Neuronal stem cell (in vitro differentiated cells): ENCODE results near the gene ANK3.

ENCODE experiments used
- DNase-seq: peaks from one replicate; pipeline ENCODE4 v3.0.0-alpha.2; 2013; ENCODE audit warnings: low spot score
- H2AFZ ChIP-seq: one replicate; pipeline ENCODE4 v1.6.1; 2013; ENCODE audit warnings: mild to moderate bottlenecking, low read length, inconsistent platforms
- H2AK5ac ChIP-seq: 2 replicates; pipeline ENCODE4 v1.6.1; 2013; ENCODE audit warnings: low read depth, mild to moderate bottlenecking, inconsistent platforms, low read length, moderate library complexity, mixed read lengths
- H2BK120ac ChIP-seq: 2 replicates; pipeline ENCODE4 v1.6.1; 2013; ENCODE audit warnings: low read depth, mild to moderate bottlenecking, inconsistent platforms, low read length, moderate library complexity, mixed read lengths
- H2BK12ac ChIP-seq: one replicate; pipeline ENCODE4 v1.6.1; 2013; ENCODE audit warnings: low read length, inconsistent platforms
- H2BK15ac ChIP-seq: 2 replicates; pipeline ENCODE4 v1.6.1; 2013; ENCODE audit warnings: mild to moderate bottlenecking, low read length, inconsistent platforms, mixed read lengths
- H2BK5ac ChIP-seq: one replicate; pipeline ENCODE4 v1.6.1; 2013; ENCODE audit warnings: inconsistent platforms, mild to moderate bottlenecking, low read length, moderate library complexity
- H3K14ac ChIP-seq: one replicate; pipeline ENCODE4 v1.6.1; 2013; ENCODE audit warnings: low read length, inconsistent platforms
- H3K18ac ChIP-seq: 2 replicates; pipeline ENCODE4 v1.6.1; 2013; ENCODE audit warnings: low read length, inconsistent platforms
- H3K23ac ChIP-seq: 2 replicates; pipeline ENCODE4 v1.6.1; 2013; ENCODE audit warnings: low read depth, mild to moderate bottlenecking, mixed read lengths, low read length, inconsistent platforms; ENCODE audit not compliant: poor library complexity
- H3K27ac ChIP-seq: replicated peaks from 3 replicates; pipeline ENCODE4 v1.5.1; 2013; ENCODE audit warnings: low read length, inconsistent platforms
- H3K27me3 ChIP-seq, 3 experiments: 2 replicates each; pipeline ENCODE4 v1.6.1; 2013; ENCODE audit warnings: low read length in 3 of 3, mild to moderate bottlenecking in 2 of 3, inconsistent platforms in 1 of 3, low read depth in 1 of 3, mixed read lengths in 1 of 3, moderate library complexity in 1 of 3; ENCODE audit not compliant: control insufficient read depth in 3 of 3, insufficient read depth in 3 of 3
- H3K36me3 ChIP-seq, 2 donors: replicated peaks in 1 of 2; 2 replicates each; pipeline ENCODE4 v1.6.1; 2013; ENCODE audit warnings: low read length in 2 of 2; ENCODE audit not compliant: control insufficient read depth in 2 of 2, insufficient read depth in 2 of 2
- H3K4ac ChIP-seq: 2 replicates; pipeline ENCODE4 v1.6.1; 2013; ENCODE audit warnings: inconsistent platforms, mild to moderate bottlenecking, low read length, moderate library complexity
- H3K4me1 ChIP-seq, 2 donors: 1 replicate in 1 of 2; 2 replicates in 1 of 2; pipeline ENCODE4 v1.6.1; 2013; ENCODE audit warnings: low read length in 2 of 2, low read depth in 1 of 2; ENCODE audit not compliant: control insufficient read depth in 2 of 2, insufficient read depth in 1 of 2
- H3K4me2 ChIP-seq: one replicate; pipeline ENCODE4 v1.6.1; 2013; ENCODE audit warnings: mild to moderate bottlenecking, low read length, inconsistent platforms; ENCODE audit not compliant: insufficient read depth, poor library complexity, severe bottlenecking
- H3K4me3 ChIP-seq, 2 donors: 2 replicates each; pipeline ENCODE4 v1.5.1; 2013; ENCODE audit warnings: low read length in 2 of 2, mild to moderate bottlenecking in 2 of 2, inconsistent platforms in 1 of 2, moderate library complexity in 1 of 2
- H3K79me1 ChIP-seq: one replicate; pipeline ENCODE4 v1.6.1; 2013; ENCODE audit warnings: low read depth, mild to moderate bottlenecking, inconsistent platforms, low read length, moderate library complexity
- H3K9ac ChIP-seq: one replicate; pipeline ENCODE4 v1.6.1; 2013; ENCODE audit warnings: mild to moderate bottlenecking, low read depth, low read length, inconsistent platforms; ENCODE audit not compliant: poor library complexity
- H3K9me3 ChIP-seq, 2 donors: replicated peaks in 1 of 2; 2 replicates each; pipeline versions ENCODE3 to v1.6.1; 2013; ENCODE audit warnings: low read length in 2 of 2, mild to moderate bottlenecking in 2 of 2, inconsistent platforms in 1 of 2, low read depth in 1 of 2, mixed read lengths in 1 of 2, moderate library complexity in 1 of 2; ENCODE audit not compliant: control insufficient read depth in 2 of 2, insufficient read depth in 1 of 2
- H4K8ac ChIP-seq: one replicate; pipeline ENCODE4 v1.6.1; 2013; ENCODE audit warnings: low read depth, mild to moderate bottlenecking, inconsistent platforms, low read length, moderate library complexity
- H4K91ac ChIP-seq: one replicate; pipeline ENCODE4 v1.6.1; 2013; ENCODE audit warnings: low read length, low read depth, mild to moderate bottlenecking, inconsistent platforms; ENCODE audit not compliant: poor library complexity
- WGBS, 2 donors: extraction: QIAGEN DNeasy Blood & Tissue Kit; methylation state at CpG; one replicate each; pipeline ENCODE4 v1.1.7; 2013; ENCODE audit warnings: missing lambda C conversion rate in 2 of 2, mixed read lengths in 1 of 2; ENCODE audit not compliant: insufficient read length in 2 of 2, insufficient replicate concordance in 1 of 2; ENCODE audit errors: extremely low coverage in 2 of 2; 5-methylcytosine and 5-hydroxymethylcytosine counted together

ANK3 gene

DNA sequence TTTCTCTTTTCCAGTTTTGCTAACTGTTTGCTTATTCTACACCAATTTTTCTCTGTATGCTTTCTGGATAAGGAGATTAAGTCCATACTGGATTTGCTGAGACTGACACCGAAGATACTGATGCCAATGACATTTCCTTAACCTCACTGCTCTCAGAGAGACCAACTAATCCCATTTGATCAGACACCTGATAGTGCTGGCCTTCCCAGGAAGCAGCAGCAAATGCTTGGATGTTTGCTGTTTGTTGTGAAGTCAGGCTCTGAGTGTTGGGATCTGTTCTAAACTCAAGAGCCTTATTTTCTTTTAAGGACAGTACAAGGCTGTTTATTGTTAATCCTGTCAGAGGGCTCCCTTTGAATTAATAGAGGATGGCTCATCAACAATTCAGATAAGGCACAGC, 143.3 kb downstream of the ANK3 start:
- Histone ChIP-seq H3K4me3 (no peak overlapping the region), H2BK15ac (no peak overlapping the region), H4K8ac (no peak overlapping the region), H3K4ac (no peak overlapping the region), H3K9ac (no peak overlapping the region), H2AFZ (no peak overlapping the region), H3K23ac (no peak overlapping the region), H3K18ac (no peak overlapping the region), H3K36me3 (no peaks in the 10 kb centered on the region), H2AK5ac (no peak overlapping the region), H3K27ac (no peak overlapping the region), H2BK120ac (no peak overlapping the region), H2BK5ac (no peak overlapping the region), H3K27me3 (no peaks in the 10 kb centered on the region), H3K79me1 (peaks cover 2% of the 10 kb centered on the region), H3K4me2 (no peak overlapping the region), H3K14ac (no peak overlapping the region), H4K91ac (no peak overlapping the region), H3K4me1 (peaks cover 0 to 3% of the 10 kb centered on the region in 2 donors), H3K9me3 (peaks cover 0 to 5% of the 10 kb centered on the region in 2 donors), H2BK12ac (no peak overlapping the region)
- DNase-seq, result no peak
- WGBS, 2 donors, result no CpG with 5 or more reads among the region's 1 CpG

- Histone ChIP-seq H3K18ac (no peak overlapping the region), H3K36me3 (no peaks in the 10 kb centered on the region), H2BK12ac (no peak overlapping the region), H3K14ac (no peak overlapping the region), H2BK15ac (no peak overlapping the region), H3K27ac (no peak overlapping the region), H2BK5ac (no peak overlapping the region), H3K9ac (no peak overlapping the region), H2AFZ (no peak overlapping the region), H3K79me1 (no peaks in the 10 kb centered on the region), H3K4me2 (no peak overlapping the region), H3K23ac (no peak overlapping the region), H3K9me3 (no peaks in the 10 kb centered on the region), H3K4me3 (no peak overlapping the region), H3K4ac (no peak overlapping the region), H4K91ac (no peak overlapping the region), H3K4me1 (peaks cover 0 to 8% of the 10 kb centered on the region in 2 donors), H2AK5ac (no peak overlapping the region), H3K27me3 (no peaks in the 10 kb centered on the region), H4K8ac (no peak overlapping the region), H2BK120ac (no peak overlapping the region)
- no CpG with 5 or more reads among the region's 1 CpG for WGBS, 2 donors
- DNase-seq, result no peak
These were observed 150.4 kb downstream of the ANK3 start for GRCh38 chr10:60239228-60239627.

GRCh38 chr10:60238759-60239100, 150.9 kb downstream of the ANK3 start:
- no peaks in the 10 kb centered on the region for H3K27me3 ChIP-seq
- H2BK15ac ChIP-seq, result no peak overlapping the region
- no peak overlapping the region for H3K4me2 ChIP-seq
- no peaks in the 10 kb centered on the region for H3K36me3 ChIP-seq
- no peak overlapping the region for H2AK5ac ChIP-seq
- no peak overlapping the region for H3K4ac ChIP-seq
- H4K8ac ChIP-seq, result no peak overlapping the region
- no peak overlapping the region for H3K14ac ChIP-seq
- DNase-seq, result no peak
- H3K9me3 ChIP-seq, result no peaks in the 10 kb centered on the region
- H3K27ac ChIP-seq, result no peak overlapping the region
- no peak overlapping the region for H2BK120ac ChIP-seq
- H2AFZ ChIP-seq, result no peak overlapping the region
- H4K91ac ChIP-seq, result no peak overlapping the region
- H3K23ac ChIP-seq, result no peak overlapping the region
- H2BK5ac ChIP-seq, result no peak overlapping the region
- H2BK12ac ChIP-seq, result no peak overlapping the region
- peaks cover 0 to 8% of the 10 kb centered on the region in 2 donors for H3K4me1 ChIP-seq
- no peak overlapping the region for H3K18ac ChIP-seq
- no peaks in the 10 kb centered on the region for H3K79me1 ChIP-seq
- H3K9ac ChIP-seq, result no peak overlapping the region
- H3K4me3 ChIP-seq, result no peak overlapping the region

- H3K4me2 ChIP-seq, result no peak overlapping the region
- WGBS, 2 donors, result no CpG with 5 or more reads among the region's 6 CpGs
- H4K91ac ChIP-seq, result no peak overlapping the region
- no peak overlapping the region for H4K8ac ChIP-seq
- H3K18ac ChIP-seq, result no peak overlapping the region
- H3K27me3 ChIP-seq, result no peaks in the 10 kb centered on the region
- no peak overlapping the region for H3K9ac ChIP-seq
- H2AK5ac ChIP-seq, result no peak overlapping the region
- H2BK5ac ChIP-seq, result no peak overlapping the region
- no peak overlapping the region for H2BK120ac ChIP-seq
- no peak overlapping the region for H3K4me3 ChIP-seq
- H3K36me3 ChIP-seq, result no peaks in the 10 kb centered on the region
- H2AFZ ChIP-seq, result peak overlapping the region; percentile 31
- H3K23ac ChIP-seq, result no peak overlapping the region
- H3K4me1 ChIP-seq, result peaks cover 0 to 8% of the 10 kb centered on the region in 2 donors
- H3K79me1 ChIP-seq, result no peaks in the 10 kb centered on the region
- H2BK12ac ChIP-seq, result no peak overlapping the region
- DNase-seq, result no peak
- H3K9me3 ChIP-seq, result no peaks in the 10 kb centered on the region
- no peak overlapping the region for H3K14ac ChIP-seq
- no peak overlapping the region for H3K27ac ChIP-seq
- H2BK15ac ChIP-seq, result no peak overlapping the region
- H3K4ac ChIP-seq, result no peak overlapping the region
These were observed 151.5 kb downstream of the ANK3 start for GRCh38 chr10:60237977-60238758.
